DLD1 (cell line): ENCODE results near the gene PC.
"Not testable (repeated sequence)": the region's sequence is repeated elsewhere in the genome, so short reads cannot be mapped to it uniquely, and the experiment has no call there.

Source experiments
- in situ Hi-C: cut with HindIII; loops from 2 replicates; pipeline ENCODE4 v1.10.0; 2017; ENCODE audit warnings: low sequenced_read_pairs

The PC gene

DNA sequence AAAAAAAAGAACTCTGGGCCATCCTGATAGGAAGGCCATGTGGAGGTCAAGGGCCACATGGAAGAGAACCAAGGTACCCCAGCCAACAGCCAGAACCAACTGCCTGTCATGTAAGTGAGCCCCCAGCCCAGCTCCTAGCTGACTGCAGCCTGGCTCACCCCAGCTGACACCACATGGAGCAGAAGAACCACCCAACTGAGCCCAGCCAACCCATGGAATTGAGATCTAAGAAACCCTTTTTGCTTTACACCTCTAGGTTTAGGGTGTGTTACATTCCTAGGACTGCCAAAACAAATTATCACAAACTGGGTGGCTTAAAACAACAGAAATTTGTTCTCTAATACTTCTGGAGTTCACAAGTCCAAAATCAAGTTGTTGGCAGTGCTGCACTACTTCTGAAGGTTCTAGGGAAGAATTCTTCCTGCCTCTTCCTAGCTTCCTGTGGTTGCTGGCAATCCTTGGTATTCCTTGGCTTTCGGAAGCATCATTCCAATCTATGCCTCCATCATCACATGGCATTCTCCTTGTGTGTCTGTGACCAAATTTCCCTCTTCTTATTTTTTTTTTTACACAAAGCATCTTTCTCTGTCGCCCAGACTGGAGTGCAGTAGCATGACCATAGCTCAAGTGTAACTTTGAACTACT, 21.3 kb upstream of the PC start:
- in situ Hi-C loops = no loop called here

DNA sequence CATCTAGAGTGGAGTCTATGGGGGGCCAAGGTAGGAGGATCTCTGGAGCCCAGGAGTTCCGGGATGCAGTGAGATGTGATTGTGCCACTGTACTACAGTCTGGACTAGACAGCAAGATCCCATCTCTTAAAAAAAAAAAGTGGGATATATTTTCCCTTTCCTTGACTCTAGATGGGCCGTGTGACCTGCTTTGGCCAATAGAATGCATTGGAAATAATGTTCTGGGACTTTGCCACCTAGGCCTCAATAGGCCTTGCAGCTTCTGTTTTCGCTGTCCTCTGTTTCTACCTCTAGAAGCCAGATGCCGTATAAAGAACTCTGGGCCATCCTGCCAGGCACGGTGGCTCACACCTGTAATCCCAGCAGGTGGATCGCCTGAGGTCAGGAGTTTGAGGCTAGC, 20.5 kb upstream of the PC start:
- in situ Hi-C loops = no loop called here

GRCh38 chr11:66978229-66978628, 20.0 kb upstream of the PC start:
- in situ Hi-C loops = no loop called here

DNA sequence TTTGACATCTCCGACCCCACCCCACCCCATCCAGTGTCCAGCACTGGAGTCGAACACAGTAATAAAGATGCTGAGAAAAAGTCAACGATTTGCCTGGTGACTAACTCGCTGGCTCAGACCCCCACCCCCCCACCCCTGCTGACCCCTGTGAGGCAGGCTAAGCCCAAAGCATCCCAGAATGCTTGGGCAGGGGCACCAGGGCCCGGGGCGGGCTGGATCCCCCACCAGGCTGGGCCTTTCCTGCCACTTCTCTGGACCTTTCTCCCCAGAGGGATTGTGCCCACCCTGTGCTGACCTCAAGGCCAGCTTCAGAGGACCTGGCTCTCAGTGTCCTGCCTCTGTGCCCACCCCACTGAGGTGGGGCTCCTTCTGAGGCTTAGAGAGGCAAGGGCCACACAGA, 18.7 kb upstream of the PC start:
- in situ Hi-C loops = no loop called here

DNA sequence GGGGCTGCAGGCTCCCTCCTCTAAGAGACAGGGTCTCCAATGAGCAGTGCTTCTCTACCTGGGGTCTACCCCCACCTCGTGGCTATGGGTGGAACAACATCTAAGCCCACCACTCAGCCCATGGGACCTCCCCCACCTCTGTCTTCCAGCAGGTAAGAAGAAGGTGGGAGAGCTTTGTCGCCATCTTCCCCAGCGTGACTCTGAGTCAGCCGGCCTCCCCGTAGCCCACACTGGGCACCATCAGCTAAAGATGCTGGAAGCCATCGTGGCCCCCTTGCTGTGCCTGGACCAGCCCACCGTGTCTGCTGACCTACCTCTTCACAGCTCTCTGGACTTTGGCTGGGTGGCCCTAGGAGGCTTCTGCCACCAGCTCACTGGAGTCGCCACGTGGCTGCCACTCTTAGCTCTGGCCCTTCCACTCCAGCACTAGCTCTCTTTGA, 17.9 kb upstream of the PC start:
- in situ Hi-C loops = no loop called here

DNA sequence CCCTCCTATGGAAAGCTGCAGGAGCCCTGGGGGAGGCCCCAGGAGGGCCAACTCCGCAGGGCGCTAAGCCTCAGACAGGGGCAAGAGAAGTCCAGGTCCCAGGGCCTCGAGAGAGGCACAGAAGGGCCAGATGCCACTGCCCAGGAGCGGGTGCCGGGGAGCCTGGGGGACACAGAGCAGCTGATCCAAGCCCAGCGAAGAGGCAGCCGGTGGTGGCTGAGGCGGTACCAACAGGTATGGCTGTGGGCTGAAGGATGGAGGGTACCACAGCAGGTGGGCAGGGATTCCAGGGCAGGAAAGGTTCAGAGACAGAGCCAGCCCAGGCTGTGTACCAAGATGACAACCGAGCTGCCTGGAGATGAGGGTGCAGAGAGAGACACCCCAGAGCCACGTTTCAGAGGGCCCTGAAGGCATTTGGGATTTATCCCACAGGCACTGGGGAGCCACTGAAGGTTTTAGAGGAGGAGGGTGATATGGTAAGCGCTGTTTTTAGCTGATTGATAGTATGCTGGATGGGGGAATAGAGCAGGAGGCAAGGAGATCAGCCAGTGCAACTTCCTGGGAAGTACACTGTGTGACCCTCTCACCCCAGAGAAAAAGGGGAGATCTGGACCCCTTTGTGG, 17.3 kb upstream of the PC start:
- in situ Hi-C loops = no loop called here

GRCh38 chr11:66974724-66975404, 16.7 kb upstream of the PC start, which contains the start of gene C11orf86:
Gene C11orf86, plus strand, starts transcription at chr11:66975304. Its CDS starts 59 bp downstream, at chr11:66975363.
- in situ Hi-C loops = no loop called here

GRCh38 chr11:66973956-66974580, 15.9 kb upstream of the PC start:
- in situ Hi-C loops = no loop called here

GRCh38 chr11:66971488-66971887, 13.3 kb upstream of the PC start:
- in situ Hi-C loops = no loop called here

- in situ Hi-C loops = no loop called here
These were observed 12.7 kb upstream of the PC start for GRCh38 chr11:66970807-66971442.

- in situ Hi-C loops = no loop called here
These were observed 12.2 kb upstream of the PC start for GRCh38 chr11:66970371-66970806.

GRCh38 chr11:66969584-66970225, 11.5 kb upstream of the PC start:
- in situ Hi-C loops = no loop called here

DNA sequence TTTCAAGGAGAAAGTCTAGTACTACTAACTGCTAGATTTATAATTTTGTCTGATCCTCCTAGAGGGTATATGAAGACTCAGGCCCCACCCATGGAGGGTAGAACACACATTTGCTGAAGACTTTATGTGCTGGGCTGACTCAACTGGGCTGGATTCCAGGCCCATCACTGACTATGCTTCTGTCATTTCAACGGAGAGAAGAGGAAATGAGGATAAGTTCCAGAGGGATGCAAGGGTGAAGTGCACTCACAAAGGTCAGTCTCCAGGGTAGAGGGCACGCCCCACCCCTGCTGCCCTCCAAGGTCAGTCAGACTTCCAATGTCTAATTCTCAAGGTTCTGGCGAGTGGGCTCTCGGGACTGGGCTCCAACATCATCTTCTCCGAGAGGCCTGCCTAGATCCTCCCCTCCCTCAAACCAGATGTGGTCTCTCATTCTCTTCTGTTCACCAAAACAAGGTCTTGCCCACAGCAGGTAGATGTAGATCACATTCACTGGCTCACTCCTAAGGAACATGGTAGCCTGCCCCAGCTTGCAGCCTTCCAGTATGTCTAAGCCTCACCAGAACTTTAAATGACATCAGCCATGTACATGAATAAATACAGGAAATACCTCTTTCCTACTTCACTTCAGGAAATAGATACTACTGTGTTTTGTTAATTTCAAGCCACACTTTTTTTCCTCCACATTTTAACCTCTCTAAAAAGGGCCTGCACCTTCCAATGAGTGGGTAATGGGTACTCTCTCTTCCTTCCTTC, 9.7 kb upstream of the PC start:
- in situ Hi-C loops = no loop called here

- in situ Hi-C loops = no loop called here
These were observed 8.2 kb upstream of the PC start for GRCh38 chr11:66966351-66966750.

- in situ Hi-C loops = no loop called here
These were observed 6.3 kb upstream of the PC start for GRCh38 chr11:66964495-66964894.

DNA sequence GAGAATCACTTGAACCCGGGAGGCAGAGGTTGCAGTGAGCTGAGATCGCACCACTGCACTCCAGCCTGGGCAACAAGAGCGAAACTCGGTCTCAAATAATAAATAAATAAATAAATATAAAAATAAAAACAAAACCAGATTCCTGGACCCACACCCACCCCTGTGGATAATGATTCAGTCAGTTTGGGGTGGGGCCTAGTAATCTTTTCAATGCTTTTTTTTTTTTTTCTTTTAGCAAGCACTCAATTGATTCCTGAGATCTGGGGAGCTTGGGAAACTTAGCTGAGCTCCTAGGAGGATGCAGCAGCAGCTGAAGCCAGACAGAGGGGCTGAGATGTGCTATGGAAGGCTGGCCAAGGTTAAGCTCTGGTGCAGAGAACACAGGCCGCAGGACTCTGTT, 4.6 kb upstream of the PC start:
- in situ Hi-C loops = no loop called here

GRCh38 chr11:66962247-66962646, 4.1 kb upstream of the PC start:
- in situ Hi-C loops = no loop called here

DNA sequence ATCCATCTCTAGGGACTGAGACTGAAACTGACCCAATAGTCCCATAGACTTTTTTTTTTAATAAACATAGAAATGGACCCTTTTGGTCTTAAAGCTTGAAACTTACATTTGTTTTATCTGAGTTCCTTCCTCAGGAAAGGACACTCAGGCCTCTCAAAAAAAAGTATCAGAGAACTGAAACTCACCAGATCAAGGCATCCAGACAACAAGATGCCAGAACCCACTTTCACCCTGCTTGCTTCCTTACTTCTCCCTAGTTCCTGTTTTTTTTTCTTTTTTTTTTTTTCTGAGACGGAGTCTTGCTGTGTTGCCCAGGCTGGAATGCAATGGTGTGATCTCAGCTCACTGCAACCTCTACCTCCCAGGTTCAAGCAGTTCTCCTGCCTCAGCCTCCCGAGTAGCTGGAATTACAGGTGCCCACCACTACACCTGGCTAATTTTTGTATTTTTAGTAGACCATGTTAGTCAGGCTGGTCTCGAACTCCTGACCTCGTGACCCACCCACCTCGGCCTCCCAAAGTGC, 3.6 kb upstream of the PC start:
- in situ Hi-C loops = not testable (repeated sequence)

- in situ Hi-C loops = no loop called here
These were observed 732 bp upstream of the PC start for GRCh38 chr11:66958956-66959274.

- in situ Hi-C loops = no loop called here
These were observed 282 bp downstream of the PC start for GRCh38 chr11:66957971-66958231.
